Activated gamma-delta T cell treated with anti-CD3 and anti-CD28 coated beads, Interleukin-2, amount 50 U/mL, for 16 hours (primary cell): ENCODE data around the gene OR6B3.

Experiments
- DNase-seq: peaks from one replicate; pipeline ENCODE4 v3.0.0-alpha.2; 2020; ENCODE audit warnings: low read depth

Gene OR6B3

GRCh38 chr2:240043279-240043989 is 9.9 kb downstream of the OR6B3 start:
- no peak for DNase-seq

DNA sequence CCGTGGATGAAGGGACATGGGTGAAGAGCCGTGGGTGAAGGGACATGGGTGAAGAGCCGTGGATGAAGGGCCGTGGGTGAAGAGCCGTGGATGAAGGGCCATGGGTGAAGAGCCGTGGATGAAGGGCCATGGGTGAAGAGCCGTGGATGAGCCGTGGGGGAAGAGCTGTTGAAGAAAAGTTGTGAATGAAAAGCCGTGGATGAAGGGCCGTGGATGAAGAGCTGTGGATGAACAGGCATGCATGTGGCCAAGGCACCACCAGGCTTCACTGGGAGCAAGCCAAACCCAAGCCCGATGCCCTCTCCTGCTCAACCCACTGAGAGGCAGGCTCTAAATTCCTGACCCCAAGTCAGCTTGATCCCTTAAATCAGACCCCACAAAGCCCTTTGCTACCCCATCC is 10.6 kb downstream of the OR6B3 start:
- no peak for DNase-seq

GRCh38 chr2:240041363-240041762 is 12.0 kb downstream of the OR6B3 start:
- no peak for DNase-seq

DNA sequence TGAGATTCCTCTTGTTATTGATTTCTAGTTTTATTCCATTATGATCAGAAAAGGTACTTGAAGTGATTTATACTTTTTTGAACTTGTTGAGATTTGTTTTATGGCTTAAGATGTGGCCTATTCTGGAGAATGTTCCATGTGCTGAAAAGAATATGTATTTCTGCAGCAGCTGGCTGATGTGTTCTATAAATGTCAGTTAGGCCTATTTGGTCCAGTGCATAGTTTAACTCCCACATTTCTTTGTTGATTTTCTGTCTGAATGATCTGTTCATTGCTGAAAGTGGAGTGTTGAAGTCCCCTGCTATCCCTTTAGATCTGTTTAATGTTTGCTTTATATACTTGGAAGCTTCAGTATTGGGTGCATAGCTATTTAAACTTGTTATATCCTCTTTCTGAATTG is 16.0 kb downstream of the OR6B3 start:
- DNase-seq, result no peak

DNA sequence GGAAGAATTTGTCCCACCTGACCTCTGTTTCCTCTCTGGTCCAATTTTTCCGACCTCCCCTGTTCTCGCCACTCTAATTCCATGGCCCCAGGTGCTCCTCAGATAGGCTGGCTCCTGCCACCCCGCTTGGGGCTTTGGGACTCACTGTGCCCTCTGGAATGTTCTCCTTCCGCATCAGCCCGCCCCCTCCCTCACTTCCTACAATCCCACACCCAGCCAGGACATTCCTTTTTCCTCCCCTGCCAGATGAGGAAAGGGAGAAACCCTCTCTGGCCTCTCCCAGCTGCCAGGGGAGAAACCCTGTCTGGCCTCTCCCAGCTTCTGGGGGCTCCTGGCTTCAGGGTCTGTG is 20.0 kb downstream of the OR6B3 start:
- DNase-seq, result no peak

GRCh38 chr2:240032406-240033329 is 20.7 kb downstream of the OR6B3 start:
- no peak for DNase-seq

DNA sequence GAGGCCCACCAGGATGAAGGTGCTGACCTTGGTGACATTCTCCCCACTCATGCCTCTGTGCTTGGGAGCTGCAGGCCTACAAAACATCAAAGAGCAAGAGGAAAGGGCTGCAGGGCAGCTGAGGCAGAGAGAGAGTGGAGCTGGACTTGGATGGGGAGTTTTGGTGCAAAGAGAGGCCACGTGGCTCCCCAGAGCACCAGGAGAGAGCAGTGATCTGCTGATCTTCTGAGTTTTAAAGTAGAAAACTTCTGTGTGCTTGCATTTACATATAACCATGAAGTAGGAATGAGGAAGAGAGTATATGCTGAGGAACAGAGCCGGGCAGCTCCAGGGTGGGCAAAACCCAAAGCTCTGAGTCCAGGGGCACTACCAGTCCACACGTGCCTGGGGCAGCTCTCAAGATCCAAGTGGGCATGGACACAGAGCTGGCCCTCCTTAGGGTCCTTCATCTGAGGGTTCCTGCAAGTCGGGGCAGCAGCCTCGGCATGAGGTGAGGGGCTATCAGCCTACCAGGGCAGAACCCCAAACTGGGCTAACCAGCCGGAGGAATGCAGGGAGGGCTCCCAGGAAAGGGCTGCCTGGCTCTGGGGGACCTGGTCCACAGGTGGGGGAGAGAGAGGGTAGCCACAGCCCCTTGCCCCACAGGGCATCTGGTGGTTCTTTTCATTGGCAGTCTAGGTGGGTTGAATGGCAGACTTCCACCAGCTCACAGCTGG is 22.8 kb downstream of the OR6B3 start, which contains the start of gene OR6B2:
OR6B2 (minus strand) TSS at position 51 of the 716 bp plus-strand sequence; CDS start at position 51, 0 bp downstream.
- DNase-seq, result no peak

DNA sequence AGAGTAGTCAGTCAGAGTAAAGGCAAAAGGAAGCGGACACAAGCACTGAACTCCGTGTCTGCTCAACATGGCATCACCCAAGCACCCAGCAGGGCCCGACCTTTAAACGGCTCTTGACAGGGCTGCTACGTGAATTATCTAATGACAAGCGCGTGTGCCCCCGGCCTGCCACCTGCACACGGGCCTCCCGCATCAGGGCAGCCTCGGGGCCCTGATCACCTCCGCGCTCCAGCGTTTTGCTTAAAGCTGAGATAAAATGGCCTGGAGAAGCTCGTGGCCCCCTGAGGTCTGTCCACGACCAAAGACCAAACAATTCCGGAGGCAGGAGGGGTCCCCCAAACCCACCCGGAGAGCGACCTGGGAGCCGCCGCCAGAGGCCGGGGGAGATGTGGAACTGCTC is 28.6 kb downstream of the OR6B3 start:
- DNase-seq, result no peak

- no peak for DNase-seq
Measured at GRCh38 chr2:240023792-240024191, 29.5 kb downstream of the OR6B3 start.

GRCh38 chr2:240021488-240022104 is 31.7 kb downstream of the OR6B3 start:
- DNase-seq, result peak; percentile 30

DNA sequence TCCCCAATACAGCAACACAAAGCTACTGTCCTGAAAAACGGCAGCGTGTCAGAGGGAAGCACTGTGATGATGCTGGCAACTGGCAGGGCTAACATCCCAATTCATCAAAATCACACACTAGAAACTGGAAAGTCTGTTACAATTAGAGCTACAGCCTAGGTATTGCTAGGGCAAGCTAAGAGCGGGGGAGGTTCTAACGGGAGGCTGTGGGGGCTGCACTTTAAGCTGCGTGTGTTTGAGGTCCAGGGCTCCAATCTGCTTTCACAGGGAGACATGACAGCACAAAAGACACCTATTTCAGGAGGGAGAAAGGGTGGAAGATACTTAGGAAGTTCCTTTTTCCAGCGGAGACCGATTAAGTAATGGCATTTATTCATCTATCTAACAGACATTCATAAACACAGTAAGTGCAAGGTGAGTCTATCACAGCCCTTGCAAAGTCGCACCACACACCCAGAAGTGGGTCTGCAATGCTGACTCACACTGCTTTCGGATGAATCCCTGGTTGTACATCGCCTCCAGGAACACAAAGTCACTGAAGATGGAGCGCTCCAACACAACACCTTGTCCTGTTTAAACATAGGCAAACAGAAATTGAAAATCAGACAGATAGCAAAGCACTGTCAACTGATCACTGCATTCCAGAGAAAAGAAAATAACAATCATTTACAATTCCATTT is 35.1 kb downstream of the OR6B3 start:
- DNase-seq, result no peak

GRCh38 chr2:240014327-240014726 is 39.0 kb downstream of the OR6B3 start:
- DNase-seq, result no peak

DNA sequence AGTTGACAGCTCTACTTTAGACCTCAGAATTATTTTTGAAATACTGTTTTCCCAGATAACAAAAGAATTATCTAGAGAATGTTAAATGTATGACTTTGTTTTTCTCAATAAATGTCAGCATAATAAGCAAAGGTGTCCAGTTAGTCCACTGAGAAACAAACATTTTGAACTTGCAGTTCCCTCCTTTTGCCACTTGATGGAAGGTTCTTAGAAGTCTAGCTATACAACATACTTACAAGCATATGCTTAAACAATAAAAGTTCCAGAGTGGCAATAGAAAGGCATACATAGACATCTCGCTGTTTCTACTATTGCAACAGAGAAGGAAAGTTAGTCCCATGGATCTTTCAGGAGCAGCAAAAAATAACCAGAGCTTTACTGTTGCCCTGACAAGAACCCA is 40.0 kb downstream of the OR6B3 start:
- DNase-seq, result no peak

- no peak for DNase-seq
Measured at GRCh38 chr2:240002983-240003382, 50.3 kb downstream of the OR6B3 start.

- no peak for DNase-seq
Measured at GRCh38 chr2:240000671-240001070, 52.6 kb downstream of the OR6B3 start.

- no peak for DNase-seq
Measured at GRCh38 chr2:239997686-239998409, 55.5 kb downstream of the OR6B3 start.
